Peyer's patch (tissue), 4 donors: ENCODE measurements around the gene SMAGP. TPM values are rescaled to one million over a fixed set of nuclear protein-coding genes. Genes with fewer than 3 reads are reported as not detected.

Experiments
- DNase-seq, 3 donors: peaks; one replicate each; pipeline ENCODE4 v3.0.0-alpha.2; 2017 to 2019
- H3K27ac ChIP-seq, 4 donors: fragments of 200-600 bp; sonication (generic); one replicate each; pipeline ENCODE4 v1.5.1; 2016 to 2019
- H3K27me3 ChIP-seq, 2 donors: fragments of 200-600 bp; sonication (generic); one replicate each; pipeline ENCODE4 v1.5.1; 2019
- H3K36me3 ChIP-seq, 3 donors: fragments of 200-600 bp; sonication (generic); one replicate each; pipeline ENCODE4 v1.5.1; 2016 to 2019
- H3K4me1 ChIP-seq, 4 donors: fragments of 200-600 bp; sonication (generic); one replicate each; pipeline ENCODE4 v1.5.1; 2016 to 2019
- H3K4me3 ChIP-seq, 4 donors: fragments of 200-600 bp; sonication (generic); 1 replicate in 3 of 4; 2 replicates in 1 of 4; pipeline ENCODE4 v1.5.1; 2016 to 2019; ENCODE audit warnings: mild to moderate bottlenecking in 1 of 4
- H3K9me3 ChIP-seq, 4 donors: fragments of 200-600 bp; sonication (generic); one replicate each; pipeline ENCODE4 v1.5.1; 2016 to 2019; ENCODE audit warnings: mild to moderate bottlenecking in 1 of 4
- CTCF ChIP-seq, 6 experiments: fragments of 450-650 bp in 4 of 6; fragments of 200-600 bp in 2 of 6; sonication (generic) in 1 of 6; IDR thresholded peaks; one replicate each; pipeline ENCODE4 v1.5.1; 2017 to 2019; ENCODE audit warnings: antibody characterized with exemption in 6 of 6, mild to moderate bottlenecking in 3 of 6, moderate library complexity in 1 of 6
- POLR2A ChIP-seq, 2 donors: fragments of 450-650 bp; IDR thresholded peaks; one replicate each; pipeline ENCODE4 v1.5.1; 2017; ENCODE audit warnings: antibody characterized with exemption in 2 of 2, mild to moderate bottlenecking in 2 of 2, moderate library complexity in 2 of 2
- total RNA-seq, 4 donors: library from RNA; depleted of rRNA; stranded (reverse); fragments of >200 nt; gene quantifications; one replicate each; pipeline ENCODE4 v1.1.0, GENCODE V29; 2016

SMAGP gene
- total RNA-seq, 4 donors from 2014 or later: 23.1 to 42.9 (median 39.1) TPM

- Histone ChIP-seq H3K4me3 (peak overlapping the region; percentile 72 to 99 (median 87)), H3K9me3 (no peaks in the 10 kb centered on the region), H3K27ac (peak overlapping the region; percentile 94 to 97 (median 96)), H3K36me3 (no peaks in the 10 kb centered on the region), H3K27me3 (no peaks in the 10 kb centered on the region), H3K4me1 (peaks cover 0 to 11% (median 5%) of the 10 kb centered on the region in 4 donors)
- TF ChIP-seq POLR2A (IDR thresholded peaks at IDR 0.05): no peak
- peak in 3 of 6 experiments; percentile 16 to 19 (median 18) for TF ChIP-seq CTCF (IDR thresholded peaks at IDR 0.05)
- DNase-seq: no peak
Measured at GRCh38 chr12:51218607-51219161, 51.5 kb downstream of the SMAGP start.

GRCh38 chr12:51217968-51218606, 52.1 kb downstream of the SMAGP start, which contains the start of gene POU6F1:
TSS of gene POU6F1 (minus strand) at chr12:51218062. CDS start at chr12:51206836, 11,226 bp downstream.
- H3K4me1 ChIP-seq: peaks cover 0 to 11% (median 5%) of the 10 kb centered on the region in 4 donors
- peak within 1 kb of the TSS; percentile 72 to 99 (median 87) for H3K4me3 ChIP-seq
- peak; percentile 66 to 81 (median 80) for DNase-seq
- H3K9me3 ChIP-seq: no peaks in the 10 kb centered on the region
- no peaks in the 10 kb centered on the region for H3K36me3 ChIP-seq
- H3K27me3 ChIP-seq: no peaks in the 10 kb centered on the region
- H3K27ac ChIP-seq: peak within 1 kb of the TSS; percentile 94 to 97 (median 96)
- TF ChIP-seq CTCF (IDR thresholded peaks at IDR 0.05) (peak in 5 of 6 experiments; percentile 32 to 84 (median 64)), POLR2A (IDR thresholded peaks at IDR 0.05) (peak in 1 of 2 donors; percentile 13)

- DNase-seq: peak; percentile 68 to 81 (median 73)
- H3K4me1 ChIP-seq: peaks cover 0 to 11% (median 5%) of the 10 kb centered on the region in 4 donors
Measured at GRCh38 chr12:51217133-51217967, 52.9 kb downstream of the SMAGP start.

GRCh38 chr12:51216642-51217041, 53.6 kb downstream of the SMAGP start:
- Histone ChIP-seq H3K9me3 (no peaks in the 10 kb centered on the region), H3K36me3 (no peaks in the 10 kb centered on the region), H3K4me3 (peak overlapping the region; percentile 72 to 99 (median 87)), H3K4me1 (peaks cover 0 to 11% (median 5%) of the 10 kb centered on the region in 4 donors), H3K27ac (peak overlapping the region; percentile 94 to 97 (median 96)), H3K27me3 (no peaks in the 10 kb centered on the region)
- no peak for DNase-seq
- TF ChIP-seq POLR2A (IDR thresholded peaks at IDR 0.05) (no peak), CTCF (IDR thresholded peaks at IDR 0.05) (no peak)

More at GRCh38 chr12:51217133-51217967, 52.9 kb downstream of the SMAGP start:
- peak in 4 of 6 experiments; percentile 15 to 30 (median 26) for TF ChIP-seq CTCF (IDR thresholded peaks at IDR 0.05)
- no peak for TF ChIP-seq POLR2A (IDR thresholded peaks at IDR 0.05)
- Histone ChIP-seq H3K36me3 (no peaks in the 10 kb centered on the region), H3K27ac (peak overlapping the region; percentile 94 to 97 (median 96)), H3K4me3 (peak overlapping the region; percentile 72 to 99 (median 87)), H3K9me3 (no peaks in the 10 kb centered on the region), H3K27me3 (no peaks in the 10 kb centered on the region)

GRCh38 chr12:51214895-51215294, 55.3 kb downstream of the SMAGP start:
- H3K9me3 ChIP-seq: no peaks in the 10 kb centered on the region
- H3K4me3 ChIP-seq: no peak overlapping the region
- TF ChIP-seq POLR2A (IDR thresholded peaks at IDR 0.05) (no peak), CTCF (IDR thresholded peaks at IDR 0.05) (no peak)
- no peak overlapping the region for H3K27ac ChIP-seq
- DNase-seq: no peak
- H3K27me3 ChIP-seq: no peaks in the 10 kb centered on the region
- no peaks in the 10 kb centered on the region for H3K36me3 ChIP-seq
- H3K4me1 ChIP-seq: peaks cover 0 to 11% (median 5%) of the 10 kb centered on the region in 4 donors
